ENCODE data around the gene USP5.
A peak's percentile ranks its signal among the peaks of the same experiment; 100 is the strongest.
"Not testable (repeated sequence)": the region's sequence is repeated elsewhere in the genome, so short reads cannot be mapped to it uniquely, and the experiment has no call there.

The USP5 gene

DNA sequence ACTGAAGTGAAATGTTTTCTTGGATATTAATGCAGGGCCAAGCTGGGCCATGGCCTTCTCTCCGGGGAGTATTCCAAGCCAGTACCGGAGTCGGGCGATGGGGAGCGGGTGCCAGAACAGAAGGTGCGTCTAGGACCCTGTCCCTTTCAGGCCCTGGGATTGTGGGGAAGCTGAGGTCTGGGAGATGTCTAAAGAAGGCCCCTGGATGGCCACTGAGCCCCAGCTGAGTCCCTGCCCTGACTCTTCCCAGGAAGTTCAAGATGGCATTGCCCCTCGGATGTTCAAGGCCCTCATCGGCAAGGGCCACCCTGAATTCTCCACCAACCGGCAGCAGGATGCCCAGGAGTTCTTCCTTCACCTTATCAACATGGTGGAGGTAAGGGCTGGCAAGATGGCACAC, 8.2 kb downstream of the USP5 start:
- no peak for TF ChIP-seq POU2F2 (IDR thresholded peaks at IDR 0.05; ENCODE audit: low read depth, low read length)
- no peak for TF ChIP-seq POLR2A (IDR thresholded peaks at IDR 0.05; ENCODE audit: low read depth, low read length)
- no peak for TF ChIP-seq POLR2AphosphoS5 (IDR thresholded peaks at IDR 0.05; ENCODE audit: low read depth, low read length)
- TF ChIP-seq SPI1 (IDR thresholded peaks at IDR 0.05; ENCODE audit: low read depth, low read length) = no peak
- no peak for TF ChIP-seq TAF1 (IDR thresholded peaks at IDR 0.05; ENCODE audit: low read depth, low read length)
- DNase-seq (ENCODE audit: insufficient read length, low spot score) (no peak), FAIRE-seq (no peak)

DNA sequence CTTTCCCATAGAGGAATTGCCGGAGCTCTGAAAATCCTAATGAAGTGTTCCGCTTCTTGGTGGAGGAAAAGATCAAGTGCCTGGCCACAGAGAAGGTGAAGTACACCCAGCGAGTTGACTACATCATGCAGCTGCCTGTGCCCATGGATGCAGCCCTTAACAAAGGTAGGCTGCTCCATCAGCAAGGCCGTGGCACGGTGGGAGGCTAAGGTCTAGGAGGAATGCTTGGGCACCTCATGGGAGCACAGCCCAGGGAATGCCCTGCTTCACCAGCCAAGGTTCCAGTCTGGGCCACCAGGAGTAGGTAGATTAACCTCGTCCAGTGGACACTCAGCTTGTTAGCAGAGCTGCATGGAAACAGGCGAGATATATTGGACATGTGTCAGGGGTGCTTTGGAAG, 9.0 kb downstream of the USP5 start:
- TF ChIP-seq SPI1 (IDR thresholded peaks at IDR 0.05; ENCODE audit: low read depth, low read length) (no peak), POLR2A (IDR thresholded peaks at IDR 0.05; ENCODE audit: low read depth, low read length) (no peak), TAF1 (IDR thresholded peaks at IDR 0.05; ENCODE audit: low read depth, low read length) (no peak), PAX5 (IDR thresholded peaks at IDR 0.05; ENCODE audit: insufficient read depth, low read length, severe bottlenecking) (no peak), POLR2AphosphoS5 (IDR thresholded peaks at IDR 0.05; ENCODE audit: low read depth, low read length) (no peak), POU2F2 (IDR thresholded peaks at IDR 0.05; ENCODE audit: low read depth, low read length) (no peak)
- DNase-seq (ENCODE audit: insufficient read length, low spot score) = no peak
- no peak for FAIRE-seq

DNA sequence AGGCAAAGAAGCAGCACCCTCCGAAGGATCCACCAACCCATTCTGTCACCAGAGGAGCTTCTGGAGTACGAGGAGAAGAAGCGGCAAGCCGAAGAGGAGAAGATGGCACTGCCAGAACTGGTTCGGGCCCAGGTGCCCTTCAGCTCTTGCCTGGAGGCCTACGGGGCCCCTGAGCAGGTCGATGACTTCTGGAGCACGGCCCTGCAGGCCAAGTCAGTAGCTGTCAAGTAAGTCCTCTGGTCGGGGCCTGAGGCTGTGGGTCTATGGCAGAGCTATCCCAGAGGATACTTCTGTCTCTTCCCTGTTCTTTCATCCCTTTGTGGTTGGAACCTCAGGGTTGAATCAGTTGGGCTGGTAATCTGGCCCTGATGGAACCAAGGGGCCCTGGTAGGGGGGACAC, 9.4 kb downstream of the USP5 start:
- TF ChIP-seq POU2F2 (IDR thresholded peaks at IDR 0.05; ENCODE audit: low read depth, low read length) = no peak
- no peak for TF ChIP-seq PAX5 (IDR thresholded peaks at IDR 0.05; ENCODE audit: insufficient read depth, low read length, severe bottlenecking)
- no peak for TF ChIP-seq POLR2AphosphoS5 (IDR thresholded peaks at IDR 0.05; ENCODE audit: low read depth, low read length)
- no peak for TF ChIP-seq TAF1 (IDR thresholded peaks at IDR 0.05; ENCODE audit: low read depth, low read length)
- no peak for TF ChIP-seq SPI1 (IDR thresholded peaks at IDR 0.05; ENCODE audit: low read depth, low read length)
- no peak for TF ChIP-seq POLR2A (IDR thresholded peaks at IDR 0.05; ENCODE audit: low read depth, low read length)
- no peak for DNase-seq (ENCODE audit: insufficient read length, low spot score)
- no peak for FAIRE-seq

DNA sequence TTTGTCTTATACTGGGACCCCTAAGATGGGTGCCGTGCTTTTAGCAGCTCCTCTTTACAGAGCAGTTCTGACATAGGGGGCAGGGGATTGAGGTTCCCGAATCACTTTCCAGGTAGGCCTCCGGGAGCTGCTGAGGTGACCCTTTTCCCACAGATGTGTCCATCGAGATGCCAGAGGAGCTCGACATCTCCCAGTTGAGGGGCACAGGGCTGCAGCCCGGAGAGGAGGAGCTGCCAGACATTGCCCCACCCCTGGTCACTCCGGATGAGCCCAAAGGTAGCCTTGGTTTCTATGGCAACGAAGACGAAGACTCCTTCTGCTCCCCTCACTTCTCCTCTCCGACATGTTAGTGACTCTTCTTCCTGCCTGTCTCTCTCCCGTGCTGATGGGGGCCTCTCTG, 11.1 kb downstream of the USP5 start:
- no peak for TF ChIP-seq POLR2A (IDR thresholded peaks at IDR 0.05; ENCODE audit: low read depth, low read length)
- no peak for TF ChIP-seq POLR2AphosphoS5 (IDR thresholded peaks at IDR 0.05; ENCODE audit: low read depth, low read length)
- no peak for TF ChIP-seq POU2F2 (IDR thresholded peaks at IDR 0.05; ENCODE audit: low read depth, low read length)
- TF ChIP-seq SPI1 (IDR thresholded peaks at IDR 0.05; ENCODE audit: low read depth, low read length) = no peak
- TF ChIP-seq TAF1 (IDR thresholded peaks at IDR 0.05; ENCODE audit: low read depth, low read length) = no peak
- TF ChIP-seq PAX5 (IDR thresholded peaks at IDR 0.05; ENCODE audit: insufficient read depth, low read length, severe bottlenecking) = no peak
- DNase-seq (ENCODE audit: insufficient read length, low spot score) (no peak), FAIRE-seq (no peak)

DNA sequence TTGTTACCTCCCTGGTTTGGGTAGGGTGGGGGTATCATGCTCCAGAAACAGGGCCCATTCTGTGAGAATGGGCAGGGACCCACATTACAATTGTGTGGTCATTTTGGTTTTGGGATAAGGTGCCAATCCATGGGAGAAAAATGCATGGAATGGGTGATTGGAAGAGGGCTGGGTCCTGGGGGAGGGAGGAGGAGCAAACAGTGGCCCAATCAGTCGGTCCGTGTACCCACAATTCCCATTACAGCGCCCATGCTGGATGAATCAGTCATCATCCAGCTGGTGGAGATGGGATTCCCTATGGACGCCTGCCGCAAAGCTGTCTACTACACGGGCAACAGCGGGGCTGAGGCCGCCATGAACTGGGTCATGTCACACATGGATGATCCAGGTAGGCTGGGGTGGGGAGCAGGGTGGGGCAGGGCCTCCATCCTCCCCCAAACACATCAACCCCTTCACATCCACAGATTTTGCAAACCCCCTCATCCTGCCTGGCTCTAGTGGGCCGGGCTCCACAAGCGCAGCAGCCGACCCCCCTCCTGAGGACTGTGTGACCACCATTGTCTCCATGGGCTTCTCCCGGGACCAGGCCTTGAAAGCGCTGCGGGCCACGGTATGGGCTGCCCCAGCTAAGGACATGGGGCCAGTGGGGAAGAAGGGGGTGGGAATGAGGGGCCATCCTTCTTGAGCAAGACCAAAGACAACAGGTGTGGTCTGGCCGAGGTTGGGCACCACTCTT, 11.8 kb downstream of the USP5 start:
- DNase-seq (ENCODE audit: insufficient read length, low spot score) (no peak), FAIRE-seq (no peak)
- no peak for TF ChIP-seq PAX5 (IDR thresholded peaks at IDR 0.05; ENCODE audit: insufficient read depth, low read length, severe bottlenecking)
- TF ChIP-seq POU2F2 (IDR thresholded peaks at IDR 0.05; ENCODE audit: low read depth, low read length) = no peak
- no peak for TF ChIP-seq SPI1 (IDR thresholded peaks at IDR 0.05; ENCODE audit: low read depth, low read length)

DNA sequence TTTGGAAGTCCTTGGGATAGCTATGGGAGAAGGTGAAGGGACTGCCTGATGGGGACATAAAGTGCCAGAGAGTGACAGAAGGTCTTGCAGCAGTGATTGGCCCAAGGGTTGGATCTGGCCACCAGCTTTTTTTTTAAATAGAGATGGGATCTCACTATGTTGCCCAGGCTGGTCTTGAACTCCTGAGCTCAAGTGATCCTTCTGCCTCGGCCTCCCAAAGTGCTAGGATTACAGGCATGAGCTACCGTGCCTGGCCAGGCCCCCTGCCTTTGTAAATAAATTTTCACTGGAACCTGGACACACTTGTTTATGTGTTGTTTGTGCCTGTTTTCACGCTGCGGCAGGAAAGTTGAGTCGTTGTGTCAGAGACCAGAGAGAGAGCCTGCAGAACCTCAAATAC, 13.4 kb downstream of the USP5 start:
- FAIRE-seq = not testable (repeated sequence)

DNA sequence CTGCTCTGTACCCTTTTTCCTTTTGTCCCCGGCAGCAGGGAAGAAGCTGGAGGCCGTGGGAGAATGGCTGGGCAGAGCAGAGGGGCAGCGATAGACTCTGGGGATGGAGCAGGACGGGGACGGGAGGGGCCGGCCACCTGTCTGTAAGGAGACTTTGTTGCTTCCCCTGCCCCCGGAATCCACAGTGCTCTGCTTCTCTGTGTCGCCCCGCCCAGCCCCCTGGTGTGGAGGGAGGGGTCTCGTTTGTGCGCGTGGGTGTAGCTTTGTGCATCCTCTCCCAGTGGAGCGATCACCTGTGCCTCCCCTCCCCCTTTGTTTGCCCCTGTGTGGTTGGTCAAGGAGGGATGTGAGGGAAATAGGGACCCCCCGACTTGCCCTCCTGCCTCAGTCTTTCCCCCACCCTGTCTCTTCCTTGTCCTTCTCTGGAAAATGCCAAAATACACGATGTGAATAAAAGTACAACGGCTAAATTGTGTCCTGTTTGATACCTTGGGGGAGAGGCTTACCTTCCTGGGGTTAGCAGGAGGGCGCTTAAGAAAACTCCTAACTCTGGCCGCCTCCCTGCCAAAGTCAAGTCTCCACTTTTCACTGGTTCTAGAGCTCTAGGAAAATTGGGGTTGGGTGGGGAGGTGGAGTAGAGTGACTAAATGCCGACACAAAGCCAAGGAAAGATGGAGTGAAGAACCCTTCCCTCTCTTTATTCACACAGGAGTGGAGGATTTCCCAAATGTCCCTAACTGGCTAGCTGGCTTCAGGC, 14.4 kb downstream of the USP5 start:
- no peak for FAIRE-seq
- TF ChIP-seq PAX5 (IDR thresholded peaks at IDR 0.05; ENCODE audit: insufficient read depth, low read length, severe bottlenecking) (no peak), TAF1 (IDR thresholded peaks at IDR 0.05; ENCODE audit: low read depth, low read length) (no peak), POLR2A (IDR thresholded peaks at IDR 0.05; ENCODE audit: low read depth, low read length) (no peak), SPI1 (IDR thresholded peaks at IDR 0.05; ENCODE audit: low read depth, low read length) (no peak), POU2F2 (IDR thresholded peaks at IDR 0.05; ENCODE audit: low read depth, low read length) (no peak), POLR2AphosphoS5 (IDR thresholded peaks at IDR 0.05; ENCODE audit: low read depth, low read length) (no peak)
- DNase-seq (ENCODE audit: insufficient read length, low spot score) = no peak

More for the DNA sequence above, 13.4 kb downstream of the USP5 start:
- DNase-seq (ENCODE audit: insufficient read length, low spot score) = not testable (repeated sequence)

GRCh38 chr12:6866920-6867412, 15.0 kb downstream of the USP5 start:
- FAIRE-seq (no peak), DNase-seq (ENCODE audit: insufficient read length, low spot score) (no peak)
- TF ChIP-seq TAF1 (IDR thresholded peaks at IDR 0.05; ENCODE audit: low read depth, low read length) (no peak), POU2F2 (IDR thresholded peaks at IDR 0.05; ENCODE audit: low read depth, low read length) (no peak), POLR2AphosphoS5 (IDR thresholded peaks at IDR 0.05; ENCODE audit: low read depth, low read length) (no peak), POLR2A (IDR thresholded peaks at IDR 0.05; ENCODE audit: low read depth, low read length) (no peak), PAX5 (IDR thresholded peaks at IDR 0.05; ENCODE audit: insufficient read depth, low read length, severe bottlenecking) (no peak), SPI1 (IDR thresholded peaks at IDR 0.05; ENCODE audit: low read depth, low read length) (no peak)

GRCh38 chr12:6867413-6868210, 15.7 kb downstream of the USP5 start, which contains the start of gene TPI1:
TPI1 (plus strand) TSS chr12:6867531; CDS start chr12:6867567, 36 bp downstream.
- FAIRE-seq (peak; percentile 97), DNase-seq (ENCODE audit: insufficient read length, low spot score) (peak; percentile 93)
- TF ChIP-seq TAF1 (IDR thresholded peaks at IDR 0.05; ENCODE audit: low read depth, low read length) (peak; percentile 96), SPI1 (IDR thresholded peaks at IDR 0.05; ENCODE audit: low read depth, low read length) (no peak), POLR2A (IDR thresholded peaks at IDR 0.05; ENCODE audit: low read depth, low read length) (peak; percentile 98), PAX5 (IDR thresholded peaks at IDR 0.05; ENCODE audit: insufficient read depth, low read length, severe bottlenecking) (no peak), POU2F2 (IDR thresholded peaks at IDR 0.05; ENCODE audit: low read depth, low read length) (peak; percentile 81), POLR2AphosphoS5 (IDR thresholded peaks at IDR 0.05; ENCODE audit: low read depth, low read length) (peak; percentile 98)

Measured in GM12891 (cell line).